H1 (cell line): ENCODE results near the gene MSI2. TPM values are rescaled to one million over a fixed set of nuclear protein-coding genes. Genes with fewer than 3 reads are reported as not detected.
"Not testable (repeated sequence)": the region's sequence is repeated elsewhere in the genome, so short reads cannot be mapped to it uniquely, and the experiment has no call there.

Source experiments
- CTCF ChIA-PET: fragments of 300-600 bp; sonication (Branson Sonifier 250); formaldehyde crosslinking; loops from one replicate; lab custom pipeline; 2021; ENCODE audit not compliant: partially characterized antibody; lab: Charles Lee
- POLR2A ChIA-PET: fragments of 300-600 bp; sonication (Branson Sonifier 250); formaldehyde crosslinking; loops from one replicate; lab custom pipeline; 2021; ENCODE audit warnings: inconsistent platforms; ENCODE audit not compliant: partially characterized antibody; lab: Charles Lee
- DNase-seq, 2 experiments: peaks; one replicate each; pipeline versions ENCODE4 v3.0.0 to v3.0.0-alpha.2; 2010 to 2022; ENCODE audit warnings: low spot score in 2 of 2, low read depth in 1 of 2, mixed read lengths in 1 of 2
- FAIRE-seq: peaks from 2 replicates; lab custom pipeline; 2011; peaks lifted over from hg19 to GRCh38; lab: Jason Lieb, UNC
- H2AFZ ChIP-seq: 2 replicates; pipeline ENCODE4 v1.8.1; 2012; ENCODE audit warnings: low read length, inconsistent platforms
- H2AK5ac ChIP-seq: 2 replicates; pipeline ENCODE4 v1.6.1; 2013; ENCODE audit warnings: low read depth, low read length
- H2BK120ac ChIP-seq: replicated peaks from 2 replicates; pipeline ENCODE3; 2013; ENCODE audit warnings: low read depth, low read length, inconsistent platforms
- H2BK12ac ChIP-seq: 2 replicates; pipeline ENCODE4 v1.6.1; 2013; ENCODE audit warnings: low read depth, low read length
- H2BK15ac ChIP-seq: 2 replicates; pipeline ENCODE4 v1.6.1; 2013; ENCODE audit warnings: low read length
- H2BK20ac ChIP-seq: 2 replicates; pipeline ENCODE4 v1.6.1; 2013; ENCODE audit warnings: low read length
- H2BK5ac ChIP-seq: 2 replicates; pipeline ENCODE4 v1.6.1; 2013; ENCODE audit warnings: low read depth, low read length
- H3K14ac ChIP-seq: 2 replicates; pipeline ENCODE4 v1.6.1; 2013; ENCODE audit warnings: inconsistent platforms; ENCODE audit not compliant: insufficient read length
- H3K18ac ChIP-seq: 2 replicates; pipeline ENCODE4 v1.6.1; 2013; ENCODE audit warnings: low read length; ENCODE audit errors: extremely low read depth
- H3K23ac ChIP-seq: 2 replicates; pipeline ENCODE4 v1.6.1; 2013; ENCODE audit warnings: inconsistent platforms; ENCODE audit not compliant: insufficient read length
- H3K23me2 ChIP-seq: 2 replicates; pipeline ENCODE4 v1.6.1; 2013; ENCODE audit warnings: low read depth, low read length
- H3K27ac ChIP-seq: 2 replicates; pipeline ENCODE4 v1.6.1; 2011; ENCODE audit warnings: low read depth, low read length, inconsistent platforms
- H3K27me3 ChIP-seq, 4 experiments: replicated peaks in 1 of 4; 1 replicate in 1 of 4; 2 replicates in 3 of 4; pipeline versions ENCODE4 v1.6.1 to v1.8.1; 2011 to 2013; ENCODE audit warnings: low read length in 3 of 4, mild to moderate bottlenecking in 3 of 4, inconsistent platforms in 2 of 4, mixed read lengths in 2 of 4, moderate library complexity in 1 of 4; ENCODE audit not compliant: control insufficient read depth in 3 of 4, insufficient read depth in 3 of 4; ENCODE audit errors: extremely low read depth in 1 of 4
- H3K36me3 ChIP-seq, 4 experiments: 2 replicates each; pipeline versions ENCODE4 v1.6.1 to v1.8.1; 2011 to 2013; ENCODE audit warnings: mild to moderate bottlenecking in 4 of 4, low read length in 3 of 4, moderate library complexity in 2 of 4, control low read depth in 1 of 4, inconsistent platforms in 1 of 4; ENCODE audit not compliant: insufficient read depth in 4 of 4, control insufficient read depth in 2 of 4
- H3K4ac ChIP-seq: replicated peaks from 2 replicates; pipeline ENCODE3; 2013; ENCODE audit warnings: low read length, low read depth, mixed read lengths, inconsistent platforms; ENCODE audit not compliant: insufficient read length
- H3K4me1 ChIP-seq, 4 experiments: replicated peaks in 1 of 4; 1 replicate in 1 of 4; 2 replicates in 3 of 4; pipeline versions ENCODE4 v1.6.1 to v1.8.1; 2011 to 2013; ENCODE audit warnings: low read length in 3 of 4, inconsistent platforms in 2 of 4, mixed read lengths in 1 of 4; ENCODE audit not compliant: insufficient read depth in 4 of 4, control insufficient read depth in 3 of 4
- H3K4me2 ChIP-seq, 2 experiments: 2 replicates each; pipeline versions ENCODE4 v1.6.1 to v1.8.1; 2011 to 2013; ENCODE audit warnings: low read depth in 2 of 2, low read length in 2 of 2, control low read depth in 1 of 2, inconsistent platforms in 1 of 2, mild to moderate bottlenecking in 1 of 2; ENCODE audit not compliant: insufficient read depth in 1 of 2
- H3K4me3 ChIP-seq, 4 experiments: fragments of 200-600, 300-600 bp in 1 of 4; sonication (generic), shearing (Covaris generic), sonication (Bioruptor Twin) in 1 of 4; 2 replicates each; pipeline versions ENCODE4 v1.5.1 to v1.8.1; 2011 to 2016; ENCODE audit warnings: low read length in 4 of 4, low read depth in 3 of 4, control low read depth in 2 of 4, inconsistent platforms in 2 of 4, mild to moderate bottlenecking in 2 of 4, mixed read lengths in 1 of 4, moderate library complexity in 1 of 4; ENCODE audit not compliant: insufficient read depth in 2 of 4; ENCODE audit errors: extremely low read depth in 1 of 4
- H3K56ac ChIP-seq: replicated peaks from 2 replicates; pipeline ENCODE3; 2013; ENCODE audit warnings: low read depth, mild to moderate bottlenecking, mixed read lengths, low read length, inconsistent platforms; ENCODE audit not compliant: insufficient read length
- H3K79me1 ChIP-seq: 2 replicates; pipeline ENCODE4 v1.6.1; 2013; ENCODE audit warnings: low read depth, low read length, control low read depth
- H3K79me2 ChIP-seq, 2 experiments: 2 replicates each; pipeline versions ENCODE4 v1.6.1 to v1.8.1; 2012 to 2013; ENCODE audit warnings: low read length in 2 of 2, mild to moderate bottlenecking in 2 of 2, inconsistent platforms in 1 of 2; ENCODE audit not compliant: insufficient read depth in 2 of 2, control insufficient read depth in 1 of 2
- H3K9ac ChIP-seq, 4 experiments: replicated peaks in 1 of 4; 1 replicate in 1 of 4; 2 replicates in 3 of 4; pipeline versions ENCODE4 v1.6.1 to v1.8.1; 2011 to 2013; ENCODE audit warnings: low read depth in 3 of 4, low read length in 3 of 4, control low read depth in 2 of 4, mild to moderate bottlenecking in 2 of 4, moderate library complexity in 2 of 4, inconsistent platforms in 1 of 4; ENCODE audit errors: extremely low read depth in 1 of 4
- H3K9me3 ChIP-seq, 2 experiments: 2 replicates each; pipeline versions ENCODE4 v1.6.1 to v1.8.1; 2012 to 2013; ENCODE audit warnings: mild to moderate bottlenecking in 2 of 2, moderate library complexity in 2 of 2, control low read depth in 1 of 2, inconsistent platforms in 1 of 2, low read depth in 1 of 2, low read length in 1 of 2, mixed read lengths in 1 of 2; ENCODE audit not compliant: insufficient read depth in 2 of 2
- H4K20me1 ChIP-seq, 2 experiments: replicated peaks in 1 of 2; 2 replicates each; pipeline versions ENCODE3 to v1.8.1; 2011 to 2013; ENCODE audit warnings: inconsistent platforms in 2 of 2, low read length in 2 of 2, mild to moderate bottlenecking in 1 of 2; ENCODE audit not compliant: insufficient read depth in 2 of 2, control insufficient read depth in 1 of 2
- H4K5ac ChIP-seq: 2 replicates; pipeline ENCODE4 v1.6.1; 2013; ENCODE audit warnings: low read length, low read depth, mixed read lengths, inconsistent platforms; ENCODE audit not compliant: insufficient read length
- H4K8ac ChIP-seq: 2 replicates; pipeline ENCODE4 v1.8.0; 2013; ENCODE audit warnings: mild to moderate bottlenecking, moderate library complexity, low read length, inconsistent platforms; ENCODE audit not compliant: insufficient read depth; ENCODE audit errors: extremely low read depth
- H4K91ac ChIP-seq: replicated peaks from 2 replicates; pipeline ENCODE3; 2013; ENCODE audit warnings: low read length, mixed read lengths, inconsistent platforms; ENCODE audit not compliant: insufficient read length
- WGBS, 2 experiments: shearing (Covaris generic) in 1 of 2; methylation state at CpG; one replicate each; pipeline versions ENCODE4 v1.1.6 to v1.1.7; 2013 to 2015; ENCODE audit warnings: low lambda C conversion rate in 2 of 2, mixed read lengths in 2 of 2, inconsistent platforms in 1 of 2, low coverage in 1 of 2, missing lambda C conversion rate in 1 of 2; ENCODE audit not compliant: insufficient replicate concordance in 2 of 2, insufficient coverage in 1 of 2, insufficient read length in 1 of 2; ENCODE audit errors: extremely low coverage in 1 of 2, missing lambda C conversion rate in 1 of 2; 5-methylcytosine and 5-hydroxymethylcytosine counted together
- polyA plus RNA-seq, 7 experiments: library from polyadenylated mRNA; depleted of rRNA in 3 of 7; stranded (reverse) in 5 of 7; unstranded in 2 of 7; fragments of >200 nt in 5 of 7; fragments of 200-250 nt in 2 of 7; gene quantifications; 1 replicate in 5 of 7; 2 replicates in 1 of 7; 4 replicates in 1 of 7; pipeline versions ENCODE4 v1.2.1 to v1.2.3, GENCODE V29; 2011 to 2013; ENCODE audit warnings: missing spikeins in 2 of 7, mixed read lengths in 2 of 7
- total RNA-seq: library from RNA; stranded (reverse); fragmentation: NEBNext Ultra II Directional; extraction: Animal tissue kit (Norgen Biotek cat#: 25700); gene quantifications from 2 replicates; pipeline ENCODE4 v1.2.1, GENCODE V29; 2021

MSI2 gene
- total and polyA plus RNA-seq, 2 of the 8 experiments (the other 6 are each of a cell fraction or from before 2014, with no cell fraction given), result 36.7 to 80.6 TPM

GRCh38 chr17:57621791-57622190 is 365.5 kb downstream of the MSI2 start:
- H3K23me2 ChIP-seq, H3K79me1 ChIP-seq, H3K4me3 ChIP-seq, DNase-seq, H4K20me1 ChIP-seq, H3K14ac ChIP-seq, H3K79me2 ChIP-seq, H3K23ac ChIP-seq, H3K4ac ChIP-seq, POLR2A ChIA-PET, H2BK20ac ChIP-seq, H3K27me3 ChIP-seq, H4K8ac ChIP-seq, H2BK120ac ChIP-seq, FAIRE-seq, H4K91ac ChIP-seq, H2BK5ac ChIP-seq, H2AK5ac ChIP-seq, H3K36me3 ChIP-seq, H2AFZ ChIP-seq, H3K9me3 ChIP-seq, H3K4me2 ChIP-seq, H4K5ac ChIP-seq, H3K18ac ChIP-seq, H3K4me1 ChIP-seq, H3K9ac ChIP-seq, H3K27ac ChIP-seq, H3K56ac ChIP-seq, H2BK15ac ChIP-seq, H2BK12ac ChIP-seq: not testable (repeated sequence)
- 90% methylated on average over 6 of the region's 6 CpGs; no CpG with 5 or more reads in 1 of the 2 experiments for WGBS, 2 experiments
- CTCF ChIA-PET, result interaction anchor here (1.1 to 3.7 kb wide), 7 partner anchors 10 to 126 kb away, joined by 3 to 12 read pairs (median 4); no protein-coding TSS in a partner anchor
